ENCODE results near the gene OR52N2. TPM values are rescaled to one million over a fixed set of nuclear protein-coding genes. Genes with fewer than 3 reads are reported as not detected.

The OR52N2 gene
- total RNA-seq, 1 donor from 2014 or later = not detected

DNA sequence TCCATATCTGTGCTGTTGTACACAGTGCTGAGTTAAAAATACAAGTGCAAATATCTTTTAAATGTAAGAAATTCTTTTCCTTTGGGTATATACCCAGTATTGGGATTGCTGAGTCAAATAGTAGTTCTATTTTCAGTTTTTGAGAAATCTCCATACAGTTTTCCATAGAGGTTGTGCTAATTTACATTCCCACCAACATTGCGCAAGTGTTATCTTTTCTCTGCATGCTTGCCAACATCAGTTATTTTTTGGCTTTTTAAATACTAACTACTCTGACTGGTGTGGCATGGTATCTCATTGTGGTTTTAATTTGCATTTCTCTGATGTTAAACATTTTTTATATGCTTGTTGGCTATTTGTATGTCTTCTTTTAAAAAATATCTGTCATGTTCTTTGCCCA, 42.3 kb downstream of the OR52N2 start:
- FAIRE-seq = no peak

GRCh38 chr11:5857590-5857989, 48.9 kb downstream of the OR52N2 start, which contains the start of gene OR52E8:
TSS of gene OR52E8 (minus strand) at chr11:5857690. CDS start at chr11:5857690, 0 bp downstream.
- Histone ChIP-seq H3K27me3 (ENCODE audit: control insufficient read depth, insufficient read depth, low read length) (no peaks in the 10 kb centered on the region), H3K4me3 (ENCODE audit: low read depth, low read length) (no peak within 1 kb of the TSS), H3K36me3 (ENCODE audit: control insufficient read depth, insufficient read depth, low read length) (no peaks in the 10 kb centered on the region)
- FAIRE-seq (no peak), DNase-seq (ENCODE audit: low read depth) (no peak)
- TF ChIP-seq, protein P1, sequence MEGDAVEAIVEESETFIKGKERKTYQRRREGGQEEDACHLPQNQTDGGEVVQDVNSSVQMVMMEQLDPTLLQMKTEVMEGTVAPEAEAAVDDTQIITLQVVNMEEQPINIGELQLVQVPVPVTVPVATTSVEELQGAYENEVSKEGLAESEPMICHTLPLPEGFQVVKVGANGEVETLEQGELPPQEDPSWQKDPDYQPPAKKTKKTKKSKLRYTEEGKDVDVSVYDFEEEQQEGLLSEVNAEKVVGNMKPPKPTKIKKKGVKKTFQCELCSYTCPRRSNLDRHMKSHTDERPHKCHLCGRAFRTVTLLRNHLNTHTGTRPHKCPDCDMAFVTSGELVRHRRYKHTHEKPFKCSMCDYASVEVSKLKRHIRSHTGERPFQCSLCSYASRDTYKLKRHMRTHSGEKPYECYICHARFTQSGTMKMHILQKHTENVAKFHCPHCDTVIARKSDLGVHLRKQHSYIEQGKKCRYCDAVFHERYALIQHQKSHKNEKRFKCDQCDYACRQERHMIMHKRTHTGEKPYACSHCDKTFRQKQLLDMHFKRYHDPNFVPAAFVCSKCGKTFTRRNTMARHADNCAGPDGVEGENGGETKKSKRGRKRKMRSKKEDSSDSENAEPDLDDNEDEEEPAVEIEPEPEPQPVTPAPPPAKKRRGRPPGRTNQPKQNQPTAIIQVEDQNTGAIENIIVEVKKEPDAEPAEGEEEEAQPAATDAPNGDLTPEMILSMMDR (IDR thresholded peaks at IDR 0.05; ENCODE audit: insufficient read depth, low read length, severe bottlenecking) = no peak

More for the DNA sequence above, 42.3 kb downstream of the OR52N2 start:
- TF ChIP-seq, protein P1 (IDR thresholded peaks at IDR 0.05; ENCODE audit: insufficient read depth, low read length, severe bottlenecking) = no peak
- no peaks in the 10 kb centered on the region for H3K27me3 ChIP-seq (ENCODE audit: control insufficient read depth, insufficient read depth, low read length)
- no peak overlapping the region for H3K4me3 ChIP-seq (ENCODE audit: low read depth, low read length)
- no peak for DNase-seq (ENCODE audit: low read depth)
- H3K36me3 ChIP-seq (ENCODE audit: control insufficient read depth, insufficient read depth, low read length) = no peaks in the 10 kb centered on the region

- Histone ChIP-seq H3K4me3 (ENCODE audit: low read depth, low read length) (no peak overlapping the region), H3K36me3 (ENCODE audit: control insufficient read depth, insufficient read depth, low read length) (no peaks in the 10 kb centered on the region), H3K27me3 (ENCODE audit: control insufficient read depth, insufficient read depth, low read length) (no peaks in the 10 kb centered on the region)
- peak; percentile 45 for DNase-seq (ENCODE audit: low read depth)
- TF ChIP-seq, protein P1 (IDR thresholded peaks at IDR 0.05; ENCODE audit: insufficient read depth, low read length, severe bottlenecking) = no peak
- no peak for FAIRE-seq
These were observed 57.1 kb downstream of the OR52N2 start for GRCh38 chr11:5865826-5866225.

Other genes starting within 250 kb of the OR52N2 start
- gene OR52B6, start 228.0 kb upstream of the OR52N2 start, total RNA-seq = not detected in 2 replicates
- 1.8 and 3.2 TPM in 2 replicates for gene TRIM6, start 212.3 kb upstream of the OR52N2 start, total RNA-seq
- gene TRIM34, start 183.9 kb upstream of the OR52N2 start, total RNA-seq = 2.9 and 5.8 TPM in 2 replicates
- 24.8 and 32.9 TPM in 2 replicates for gene TRIM5, start 123.8 kb upstream of the OR52N2 start, total RNA-seq
- gene TRIM22, start 119.1 kb upstream of the OR52N2 start, total RNA-seq = 11.1 and 28.3 TPM in 2 replicates
- gene OR56B1, start 72.5 kb upstream of the OR52N2 start, total RNA-seq = not detected in 2 replicates
- gene OR52N4, start 54.7 kb upstream of the OR52N2 start, total RNA-seq = not detected in 2 replicates
- gene OR52N5, start 25.6 kb upstream of the OR52N2 start, total RNA-seq = not detected in 2 replicates
- gene OR52N1, start 17.7 kb upstream of the OR52N2 start, total RNA-seq = 0.13 TPM in 1 of 2 replicates, not detected in the other
- gene OR52E6, start 33.0 kb downstream of the OR52N2 start, total RNA-seq = not detected in 2 replicates
- not detected in 2 replicates for gene OR52E8, start 48.8 kb downstream of the OR52N2 start, total RNA-seq
- not detected in 2 replicates for gene OR52E4, start 71.7 kb downstream of the OR52N2 start, total RNA-seq
- not detected in 2 replicates for gene OR52E5, start 84.3 kb downstream of the OR52N2 start, total RNA-seq
- gene OR56A3, start 133.3 kb downstream of the OR52N2 start, total RNA-seq = not detected in 2 replicates
- gene OR56A5, start 159.6 kb downstream of the OR52N2 start, total RNA-seq = not detected in 2 replicates
- gene OR52L1, start 178.1 kb downstream of the OR52N2 start, total RNA-seq = 0.13 TPM in 1 of 2 replicates, not detected in the other
- gene OR56A4, start 198.0 kb downstream of the OR52N2 start, total RNA-seq = not detected in 2 replicates
- gene OR56A1, start 221.8 kb downstream of the OR52N2 start, total RNA-seq = not detected in 2 replicates

Data from bronchial epithelial cell (primary cell).